Measurements from ENCODE around the gene CIC.
A peak's percentile ranks its signal among the peaks of the same experiment; 100 is the strongest.

Gene CIC

DNA sequence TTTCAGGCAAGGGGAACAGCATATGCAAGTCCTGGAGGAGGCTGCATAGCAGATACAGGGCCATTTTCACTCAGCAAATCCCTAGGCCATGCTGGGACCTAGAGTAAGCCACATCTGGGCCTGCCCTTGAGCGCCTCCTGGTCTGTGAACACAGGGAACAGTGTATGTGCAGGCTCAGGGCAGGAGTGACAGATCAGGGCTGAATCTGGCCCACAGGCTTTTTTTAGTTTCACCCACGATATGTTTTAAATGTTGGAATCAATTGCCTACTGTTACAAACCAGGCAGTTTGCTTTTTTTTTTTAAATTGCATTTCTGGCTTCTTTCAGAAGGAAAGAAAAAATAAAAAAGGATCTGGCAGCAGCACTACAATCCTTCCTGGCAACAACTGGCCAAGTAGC lies 42.6 kb downstream of the CIC start:
- H3K9ac ChIP-seq (ENCODE audit: low read length), result no peak overlapping the region
- H3K4me1 ChIP-seq (ENCODE audit: control insufficient read depth, insufficient read depth, low read length), result peaks cover 3% of the 10 kb centered on the region
- DNase-seq (ENCODE audit: low read depth), result no peak
- H3K4me3 ChIP-seq (ENCODE audit: low read length), result no peak overlapping the region
- H3K36me3 ChIP-seq (ENCODE audit: control insufficient read depth, insufficient read depth, low read length, severe bottlenecking), result no peaks in the 10 kb centered on the region
- no peaks in the 10 kb centered on the region for H3K9me3 ChIP-seq (ENCODE audit: control insufficient read depth, low read length)
- H3K27me3 ChIP-seq (replicated peaks; ENCODE audit: control insufficient read depth, insufficient read depth, low read length), result peaks cover 28% of the 10 kb centered on the region

GRCh38 chr19:42312370-42312769 lies 43.3 kb downstream of the CIC start:
- Histone ChIP-seq H3K9ac (ENCODE audit: low read length) (no peak overlapping the region), H3K27me3 (replicated peaks; ENCODE audit: control insufficient read depth, insufficient read depth, low read length) (peaks cover 28% of the 10 kb centered on the region), H3K9me3 (ENCODE audit: control insufficient read depth, low read length) (no peaks in the 10 kb centered on the region), H3K36me3 (ENCODE audit: control insufficient read depth, insufficient read depth, low read length, severe bottlenecking) (no peaks in the 10 kb centered on the region), H3K4me3 (ENCODE audit: low read length) (no peak overlapping the region), H3K4me1 (ENCODE audit: control insufficient read depth, insufficient read depth, low read length) (peaks cover 3% of the 10 kb centered on the region)
- DNase-seq (ENCODE audit: low read depth), result no peak

- H3K27me3 ChIP-seq (replicated peaks; ENCODE audit: control insufficient read depth, insufficient read depth, low read length), result peaks cover 28% of the 10 kb centered on the region
- H3K9me3 ChIP-seq (ENCODE audit: control insufficient read depth, low read length), result no peaks in the 10 kb centered on the region
- no peaks in the 10 kb centered on the region for H3K36me3 ChIP-seq (ENCODE audit: control insufficient read depth, insufficient read depth, low read length, severe bottlenecking)
- H3K9ac ChIP-seq (ENCODE audit: low read length), result no peak within 1 kb of the TSS
- H3K4me1 ChIP-seq (ENCODE audit: control insufficient read depth, insufficient read depth, low read length), result peaks cover 3% of the 10 kb centered on the region
- H3K4me3 ChIP-seq (ENCODE audit: low read length), result peak within 1 kb of the TSS; percentile 63
- peak; percentile 77 for DNase-seq (ENCODE audit: low read depth)
Observed at GRCh38 chr19:42313096-42313839, 44.2 kb downstream of the CIC start, which contains the start of gene TMEM145. Gene TMEM145 (plus strand): TSS chr19:42313309. CDS start chr19:42313377, 68 bp downstream.

GRCh38 chr19:42313840-42314755 lies 45.0 kb downstream of the CIC start:
- no peak for DNase-seq (ENCODE audit: low read depth)
- H3K9me3 ChIP-seq (ENCODE audit: control insufficient read depth, low read length), result no peaks in the 10 kb centered on the region
- H3K36me3 ChIP-seq (ENCODE audit: control insufficient read depth, insufficient read depth, low read length, severe bottlenecking), result no peaks in the 10 kb centered on the region
- H3K27me3 ChIP-seq (replicated peaks; ENCODE audit: control insufficient read depth, insufficient read depth, low read length), result peaks cover 28% of the 10 kb centered on the region
- H3K4me1 ChIP-seq (ENCODE audit: control insufficient read depth, insufficient read depth, low read length), result peaks cover 3% of the 10 kb centered on the region
- no peak overlapping the region for H3K4me3 ChIP-seq (ENCODE audit: low read length)
- H3K9ac ChIP-seq (ENCODE audit: low read length), result no peak overlapping the region

DNA sequence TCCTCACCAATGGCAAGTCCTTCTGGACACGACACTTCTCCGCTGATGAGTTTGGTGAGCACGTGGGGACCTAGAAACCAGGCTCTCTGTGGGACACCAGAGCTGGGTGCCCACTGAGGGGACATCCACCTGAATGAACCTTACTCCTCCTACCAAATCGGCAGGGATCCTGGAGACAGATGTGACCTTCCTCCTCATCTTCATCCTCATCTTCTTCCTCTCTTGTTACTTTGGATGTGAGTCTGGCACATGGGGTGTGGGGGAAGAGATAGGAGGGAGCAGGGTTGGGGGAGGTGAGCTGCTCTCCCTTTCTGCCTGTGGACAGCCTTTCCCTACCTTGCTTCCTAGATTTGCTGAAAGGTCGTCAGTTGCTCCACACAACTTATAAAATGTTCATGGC lies 46.0 kb downstream of the CIC start:
- DNase-seq (ENCODE audit: low read depth), result no peak
- peaks cover 28% of the 10 kb centered on the region for H3K27me3 ChIP-seq (replicated peaks; ENCODE audit: control insufficient read depth, insufficient read depth, low read length)
- H3K9me3 ChIP-seq (ENCODE audit: control insufficient read depth, low read length), result no peaks in the 10 kb centered on the region
- peaks cover 3% of the 10 kb centered on the region for H3K4me1 ChIP-seq (ENCODE audit: control insufficient read depth, insufficient read depth, low read length)
- no peaks in the 10 kb centered on the region for H3K36me3 ChIP-seq (ENCODE audit: control insufficient read depth, insufficient read depth, low read length, severe bottlenecking)
- H3K9ac ChIP-seq (ENCODE audit: low read length), result no peak overlapping the region
- H3K4me3 ChIP-seq (ENCODE audit: low read length), result no peak overlapping the region

GRCh38 chr19:42316223-42317211 lies 47.5 kb downstream of the CIC start:
- Histone ChIP-seq H3K4me3 (ENCODE audit: low read length) (no peak overlapping the region), H3K9me3 (ENCODE audit: control insufficient read depth, low read length) (no peaks in the 10 kb centered on the region), H3K27me3 (replicated peaks; ENCODE audit: control insufficient read depth, insufficient read depth, low read length) (peaks cover 28% of the 10 kb centered on the region), H3K9ac (ENCODE audit: low read length) (no peak overlapping the region), H3K36me3 (ENCODE audit: control insufficient read depth, insufficient read depth, low read length, severe bottlenecking) (no peaks in the 10 kb centered on the region), H3K4me1 (ENCODE audit: control insufficient read depth, insufficient read depth, low read length) (peaks cover 3% of the 10 kb centered on the region)
- no peak for DNase-seq (ENCODE audit: low read depth)

DNA sequence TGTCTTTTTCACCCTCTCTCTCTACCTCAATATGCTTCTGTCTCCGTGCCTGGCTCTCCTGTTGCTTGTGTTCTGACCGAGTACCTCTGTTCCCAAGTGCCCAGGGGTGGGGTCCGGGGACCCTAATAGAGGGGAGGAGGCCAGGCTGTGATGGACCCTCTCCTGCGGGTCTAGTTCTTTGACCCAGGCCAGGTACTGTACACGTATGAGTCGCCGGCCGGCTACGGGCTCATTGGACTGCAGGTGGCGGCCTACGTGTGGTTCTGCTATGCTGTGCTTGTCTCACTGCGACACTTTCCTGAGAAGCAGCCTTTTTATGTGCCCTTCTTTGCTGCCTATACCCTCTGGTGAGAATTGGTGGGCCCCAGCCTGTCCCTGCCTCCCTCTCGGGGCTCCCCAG lies 48.5 kb downstream of the CIC start:
- no peaks in the 10 kb centered on the region for H3K9me3 ChIP-seq (ENCODE audit: control insufficient read depth, low read length)
- H3K36me3 ChIP-seq (ENCODE audit: control insufficient read depth, insufficient read depth, low read length, severe bottlenecking), result no peaks in the 10 kb centered on the region
- H3K4me1 ChIP-seq (ENCODE audit: control insufficient read depth, insufficient read depth, low read length), result peaks cover 3% of the 10 kb centered on the region
- no peak for DNase-seq (ENCODE audit: low read depth)
- peaks cover 29% of the 10 kb centered on the region for H3K27me3 ChIP-seq (replicated peaks; ENCODE audit: control insufficient read depth, insufficient read depth, low read length)
- H3K4me3 ChIP-seq (ENCODE audit: low read length), result no peak overlapping the region
- no peak overlapping the region for H3K9ac ChIP-seq (ENCODE audit: low read length)

- H3K36me3 ChIP-seq (ENCODE audit: control insufficient read depth, insufficient read depth, low read length, severe bottlenecking), result no peaks in the 10 kb centered on the region
- H3K4me3 ChIP-seq (ENCODE audit: low read length), result no peak overlapping the region
- H3K9me3 ChIP-seq (ENCODE audit: control insufficient read depth, low read length), result no peaks in the 10 kb centered on the region
- no peak overlapping the region for H3K9ac ChIP-seq (ENCODE audit: low read length)
- DNase-seq (ENCODE audit: low read depth), result no peak
- H3K4me1 ChIP-seq (ENCODE audit: control insufficient read depth, insufficient read depth, low read length), result peaks cover 11% of the 10 kb centered on the region
- peaks cover 16% of the 10 kb centered on the region for H3K27me3 ChIP-seq (replicated peaks; ENCODE audit: control insufficient read depth, insufficient read depth, low read length)
Observed at GRCh38 chr19:42322305-42322704, 53.3 kb downstream of the CIC start.

DNA sequence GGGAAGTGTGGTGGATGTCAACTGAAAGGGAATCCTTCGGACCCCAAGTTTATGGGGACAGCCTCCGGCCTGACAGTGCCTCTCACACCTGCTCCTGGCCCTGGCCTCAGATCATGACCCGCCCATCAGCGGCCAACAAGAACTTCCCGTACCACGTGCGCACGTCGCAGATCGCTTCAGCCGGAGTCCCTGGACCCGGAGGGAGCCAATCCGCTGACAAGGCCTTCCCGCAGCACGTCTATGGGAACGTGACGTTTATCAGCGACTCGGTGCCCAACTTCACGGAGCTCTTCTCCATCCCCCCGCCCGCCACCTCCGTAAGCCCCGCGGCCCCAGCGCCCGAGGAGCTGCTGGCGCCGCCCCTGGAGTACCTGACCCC lies 54.4 kb downstream of the CIC start:
- Histone ChIP-seq H3K9me3 (ENCODE audit: control insufficient read depth, low read length) (no peaks in the 10 kb centered on the region), H3K4me1 (ENCODE audit: control insufficient read depth, insufficient read depth, low read length) (peaks cover 13% of the 10 kb centered on the region), H3K4me3 (ENCODE audit: low read length) (no peak overlapping the region), H3K9ac (ENCODE audit: low read length) (no peak overlapping the region), H3K36me3 (ENCODE audit: control insufficient read depth, insufficient read depth, low read length, severe bottlenecking) (no peaks in the 10 kb centered on the region), H3K27me3 (replicated peaks; ENCODE audit: control insufficient read depth, insufficient read depth, low read length) (peaks cover 16% of the 10 kb centered on the region)
- no peak for DNase-seq (ENCODE audit: low read depth)

DNA sequence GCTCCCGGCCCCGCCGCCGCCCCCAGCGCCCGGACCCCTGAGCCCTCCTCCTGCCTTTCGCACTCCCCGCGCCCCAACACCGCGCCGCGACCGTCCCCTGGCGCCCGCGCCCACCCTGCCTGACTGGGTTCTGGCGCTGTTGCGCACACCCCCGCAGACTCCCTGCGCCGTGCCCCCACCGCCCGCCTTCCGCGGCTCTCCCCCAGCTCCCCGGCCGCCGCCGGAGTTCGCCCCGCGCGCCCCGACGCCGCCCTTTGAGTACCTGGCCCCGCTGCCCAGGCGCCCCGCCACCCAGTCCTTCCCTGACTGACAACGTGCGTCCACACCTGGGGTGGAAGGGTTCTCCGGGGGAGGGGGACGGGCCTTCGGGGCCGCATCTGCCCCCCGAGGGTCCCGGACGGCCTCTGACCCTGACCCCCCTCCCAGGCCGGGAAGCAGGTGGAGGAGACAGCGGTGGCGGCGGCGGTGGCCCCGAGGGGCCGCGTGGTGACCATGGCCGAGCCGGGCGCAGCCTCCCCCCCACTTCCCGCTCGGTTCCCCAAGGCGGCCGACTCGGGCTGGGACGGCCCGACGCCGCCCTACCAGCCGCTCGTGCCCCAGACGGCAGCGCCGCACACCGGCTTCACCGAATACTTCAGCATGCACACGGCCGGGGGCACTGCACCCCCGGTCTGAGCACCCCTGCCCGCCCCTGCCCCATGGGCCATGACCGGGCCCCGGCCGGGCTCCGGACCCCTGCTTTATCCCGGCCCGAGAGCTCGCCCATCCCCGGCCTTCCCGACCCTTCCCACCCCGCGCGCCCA lies 55.0 kb downstream of the CIC start:
- no peaks in the 10 kb centered on the region for H3K36me3 ChIP-seq (ENCODE audit: control insufficient read depth, insufficient read depth, low read length, severe bottlenecking)
- no peak overlapping the region for H3K4me3 ChIP-seq (ENCODE audit: low read length)
- H3K4me1 ChIP-seq (ENCODE audit: control insufficient read depth, insufficient read depth, low read length), result peaks cover 13% of the 10 kb centered on the region
- H3K9me3 ChIP-seq (ENCODE audit: control insufficient read depth, low read length), result no peaks in the 10 kb centered on the region
- no peak overlapping the region for H3K9ac ChIP-seq (ENCODE audit: low read length)
- peaks cover 16% of the 10 kb centered on the region for H3K27me3 ChIP-seq (replicated peaks; ENCODE audit: control insufficient read depth, insufficient read depth, low read length)
- DNase-seq (ENCODE audit: low read depth), result no peak
